Mesothelial cell of epicardium (in vitro differentiated cells): Measurements from ENCODE around the gene JAM3. TPM values are rescaled to one million over a fixed set of nuclear protein-coding genes. Genes with fewer than 3 reads are reported as not detected.
"Not testable (repeated sequence)": the region's sequence is repeated elsewhere in the genome, so short reads cannot be mapped to it uniquely, and the experiment has no call there.

Experiments used
- DNase-seq, 2 experiments: peaks; one replicate each; pipeline ENCODE4 v3.0.0; 2021; ENCODE audit warnings: low spot score in 2 of 2; ENCODE audit not compliant: unreplicated experiment in 2 of 2
- H3K27ac Mint-ChIP-seq: 2 replicates; pipeline ENCODE4 v1.8.0; 2021; ENCODE audit warnings: mixed read lengths
- H3K27me3 Mint-ChIP-seq: 2 replicates; pipeline ENCODE4 v1.8.0; 2021; ENCODE audit warnings: low read depth, mixed read lengths
- H3K36me3 Mint-ChIP-seq: 2 replicates; pipeline ENCODE4 v1.8.0; 2021; ENCODE audit warnings: mixed read lengths
- H3K4me1 Mint-ChIP-seq: 2 replicates; pipeline ENCODE4 v1.8.0; 2021; ENCODE audit warnings: mixed read lengths
- H3K4me3 Mint-ChIP-seq: 2 replicates; pipeline ENCODE4 v1.8.0; 2021; ENCODE audit warnings: mild to moderate bottlenecking, moderate library complexity, mixed read lengths
- H3K9me3 Mint-ChIP-seq: 2 replicates; pipeline ENCODE4 v1.8.0; 2021; ENCODE audit warnings: mixed read lengths
- total RNA-seq: library from RNA; stranded (reverse); gene quantifications from 3 replicates; pipeline ENCODE4 v1.2.1, GENCODE V29; 2021
- TF ChIP-seq, protein P1 (sequence below): fragments of 200-600 bp; sonication (generic); IDR thresholded peaks from one replicate; pipeline ENCODE4 v1.5.0; 2021; ENCODE audit warnings: antibody characterized with exemption; ENCODE audit not compliant: unreplicated experiment

The JAM3 gene
- total RNA-seq, 1 donor from 2014 or later = 36.2 TPM

DNA sequence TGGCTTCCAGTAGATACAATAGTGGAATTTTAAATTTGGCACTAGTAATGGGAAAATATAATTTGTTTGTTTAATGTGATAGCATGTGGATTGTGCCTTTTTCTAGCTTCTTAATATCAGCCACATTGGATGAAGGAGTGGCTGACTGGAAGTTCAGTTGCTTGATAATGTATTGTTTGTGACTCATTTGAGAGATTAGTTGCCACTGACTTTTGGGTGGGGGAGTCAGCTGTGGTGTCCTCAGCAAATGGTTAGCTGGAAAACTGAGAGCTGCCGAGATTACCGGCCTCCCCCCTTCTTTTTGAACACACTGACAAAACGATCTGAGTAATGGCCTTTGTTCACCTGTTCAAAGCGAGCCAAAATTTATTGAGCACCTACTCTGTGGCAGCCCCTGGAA lies 5.5 kb downstream of the JAM3 start:
- peaks cover 12% of the 10 kb centered on the region for H3K4me1 Mint-ChIP-seq
- no peaks in the 10 kb centered on the region for H3K9me3 Mint-ChIP-seq
- no peak for DNase-seq
- TF ChIP-seq, protein P1, sequence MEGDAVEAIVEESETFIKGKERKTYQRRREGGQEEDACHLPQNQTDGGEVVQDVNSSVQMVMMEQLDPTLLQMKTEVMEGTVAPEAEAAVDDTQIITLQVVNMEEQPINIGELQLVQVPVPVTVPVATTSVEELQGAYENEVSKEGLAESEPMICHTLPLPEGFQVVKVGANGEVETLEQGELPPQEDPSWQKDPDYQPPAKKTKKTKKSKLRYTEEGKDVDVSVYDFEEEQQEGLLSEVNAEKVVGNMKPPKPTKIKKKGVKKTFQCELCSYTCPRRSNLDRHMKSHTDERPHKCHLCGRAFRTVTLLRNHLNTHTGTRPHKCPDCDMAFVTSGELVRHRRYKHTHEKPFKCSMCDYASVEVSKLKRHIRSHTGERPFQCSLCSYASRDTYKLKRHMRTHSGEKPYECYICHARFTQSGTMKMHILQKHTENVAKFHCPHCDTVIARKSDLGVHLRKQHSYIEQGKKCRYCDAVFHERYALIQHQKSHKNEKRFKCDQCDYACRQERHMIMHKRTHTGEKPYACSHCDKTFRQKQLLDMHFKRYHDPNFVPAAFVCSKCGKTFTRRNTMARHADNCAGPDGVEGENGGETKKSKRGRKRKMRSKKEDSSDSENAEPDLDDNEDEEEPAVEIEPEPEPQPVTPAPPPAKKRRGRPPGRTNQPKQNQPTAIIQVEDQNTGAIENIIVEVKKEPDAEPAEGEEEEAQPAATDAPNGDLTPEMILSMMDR = no peak
- peaks cover 12% of the 10 kb centered on the region for H3K27me3 Mint-ChIP-seq
- no peak overlapping the region for H3K4me3 Mint-ChIP-seq
- no peak overlapping the region for H3K27ac Mint-ChIP-seq
- no peaks in the 10 kb centered on the region for H3K36me3 Mint-ChIP-seq

GRCh38 chr11:134074766-134075165 lies 5.9 kb downstream of the JAM3 start:
- peaks cover 10% of the 10 kb centered on the region for H3K27me3 Mint-ChIP-seq
- H3K4me3 Mint-ChIP-seq = no peak overlapping the region
- H3K4me1 Mint-ChIP-seq = peaks cover 10% of the 10 kb centered on the region

DNA sequence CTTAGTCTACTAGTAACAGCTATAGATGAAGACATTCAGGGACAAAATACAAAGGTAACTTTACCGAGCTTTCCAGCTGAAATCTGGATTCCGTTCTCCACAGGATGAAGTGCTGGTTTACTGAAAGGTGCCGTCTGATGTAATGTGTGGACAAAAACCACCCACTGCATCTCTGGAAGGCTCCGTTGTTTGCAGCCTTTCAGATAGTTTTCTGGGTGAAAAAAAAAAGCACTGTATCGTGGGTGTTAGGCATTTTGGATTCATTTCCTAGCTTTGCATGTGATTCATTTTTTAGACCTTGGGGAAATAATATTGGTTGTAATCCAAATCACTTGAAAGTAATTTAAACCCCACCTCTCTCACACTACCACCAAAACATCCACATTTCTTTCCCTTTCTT lies 10.4 kb downstream of the JAM3 start:
- Mint-ChIP-seq H3K36me3 (peaks cover 17% of the 10 kb centered on the region), H3K27me3 (no peaks in the 10 kb centered on the region), H3K4me3 (no peak overlapping the region), H3K9me3 (peaks cover 10% of the 10 kb centered on the region), H3K4me1 (peaks cover 8% of the 10 kb centered on the region), H3K27ac (no peak overlapping the region)
- DNase-seq = no peak
- TF ChIP-seq, protein P1 = no peak

More at GRCh38 chr11:134074766-134075165, 5.9 kb downstream of the JAM3 start:
- TF ChIP-seq, protein P1 = no peak
- H3K36me3 Mint-ChIP-seq = no peaks in the 10 kb centered on the region
- no peak for DNase-seq
- H3K27ac Mint-ChIP-seq = no peak overlapping the region
- H3K9me3 Mint-ChIP-seq = no peaks in the 10 kb centered on the region

GRCh38 chr11:134081258-134081657 lies 12.4 kb downstream of the JAM3 start:
- peaks cover 10% of the 10 kb centered on the region for H3K9me3 Mint-ChIP-seq
- H3K4me3 Mint-ChIP-seq, H3K4me1 Mint-ChIP-seq, H3K27ac Mint-ChIP-seq, DNase-seq, H3K27me3 Mint-ChIP-seq: not testable (repeated sequence)
- H3K36me3 Mint-ChIP-seq = peaks cover 17% of the 10 kb centered on the region

GRCh38 chr11:134082990-134083389 lies 14.1 kb downstream of the JAM3 start:
- no peaks in the 10 kb centered on the region for H3K27me3 Mint-ChIP-seq
- peaks cover 8% of the 10 kb centered on the region for H3K4me1 Mint-ChIP-seq
- no peak overlapping the region for H3K4me3 Mint-ChIP-seq
- no peak for DNase-seq
- H3K9me3 Mint-ChIP-seq = peaks cover 10% of the 10 kb centered on the region
- peaks cover 17% of the 10 kb centered on the region for H3K36me3 Mint-ChIP-seq
- H3K27ac Mint-ChIP-seq = no peak overlapping the region
- TF ChIP-seq, protein P1 = no peak

DNA sequence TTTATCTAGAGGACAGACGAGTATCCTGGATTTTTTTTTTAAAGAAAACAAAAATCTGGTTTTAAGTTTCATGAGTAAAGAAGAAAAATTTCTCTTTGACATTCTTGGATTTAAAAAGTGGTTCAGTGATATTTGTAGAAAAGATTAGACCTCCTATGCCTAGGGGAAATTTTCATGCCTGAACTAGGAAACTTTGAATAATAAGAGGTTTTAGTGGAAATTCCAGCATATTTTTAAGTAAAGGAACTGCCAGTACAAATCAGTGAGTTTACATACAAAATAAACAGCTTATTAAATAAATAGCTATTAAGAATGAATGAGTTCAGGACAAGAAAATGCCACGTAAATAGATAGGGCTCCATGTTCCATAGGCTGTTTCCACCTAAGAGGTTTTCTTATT lies 17.5 kb downstream of the JAM3 start:
- DNase-seq = no peak
- Mint-ChIP-seq H3K4me1 (peaks cover 8% of the 10 kb centered on the region), H3K4me3 (no peak overlapping the region), H3K27ac (no peak overlapping the region), H3K27me3 (no peaks in the 10 kb centered on the region), H3K36me3 (peaks cover 5% of the 10 kb centered on the region), H3K9me3 (peaks cover 4% of the 10 kb centered on the region)
- TF ChIP-seq, protein P1 = no peak

- not testable (repeated sequence) for H3K27ac Mint-ChIP-seq, DNase-seq, H3K4me3 Mint-ChIP-seq, H3K4me1 Mint-ChIP-seq, H3K9me3 Mint-ChIP-seq, H3K27me3 Mint-ChIP-seq, H3K36me3 Mint-ChIP-seq
Measured at GRCh38 chr11:134092006-134092405, 23.1 kb downstream of the JAM3 start.
